GM12878 (cell line): Measurements from ENCODE around the gene PRKCB. TPM values are rescaled to one million over a fixed set of nuclear protein-coding genes. Genes with fewer than 3 reads are reported as not detected.
A peak's percentile ranks its signal among the peaks of the same experiment; 100 is the strongest.

Source experiments
- ATAC-seq: fragments of 200-7000 bp; cut with Tn5 transposase; 3 replicates; pipeline ENCODE4 v1.9.1; 2020; ENCODE audit warnings: mild to moderate bottlenecking, moderate library complexity
- BruUV-seq: library from RNA; stranded (reverse); fragments of 400-500 nt; replicated peaks from 2 replicates; lab custom pipeline; 2021; lab: Mats Ljungman, UMichigan
- CTCF ChIA-PET: fragments of 300-600 bp; sonication (Branson Sonifier 250); formaldehyde crosslinking; extraction: SDS; loops from one replicate; lab custom pipeline; 2021; ENCODE audit warnings: inconsistent platforms; lab: Yijun Ruan, JAX
- POLR2A ChIA-PET: fragments of 350-600 bp; formaldehyde crosslinking; extraction: SDS; loops from one replicate; lab custom pipeline; 2021; ENCODE audit warnings: inconsistent platforms; lab: Charles Lee
- RAD21 ChIA-PET: fragments of 300-600 bp; sonication (Branson Sonifier 250); formaldehyde crosslinking; loops from one replicate; lab custom pipeline; 2023; ENCODE audit warnings: antibody characterized with exemption; ENCODE audit not compliant: unreplicated experiment; lab: Charles Lee
- SMC1A ChIA-PET: fragments of 300-600 bp; sonication (Branson Sonifier 250); formaldehyde crosslinking; loops from one replicate; lab custom pipeline; 2023; ENCODE audit not compliant: unreplicated experiment, uncharacterized antibody; lab: Charles Lee
- DNase-seq: peaks from one replicate; pipeline ENCODE4 v3.0.0-alpha.2; 2011; ENCODE audit warnings: low read depth, low spot score
- FAIRE-seq: peaks from 3 replicates; lab custom pipeline; 2011; peaks lifted over from hg19 to GRCh38; lab: Jason Lieb, UNC
- H2AFZ ChIP-seq: 2 replicates; pipeline ENCODE4 v1.6.0; 2011; ENCODE audit warnings: low read depth, low read length, control low read depth; ENCODE audit not compliant: control insufficient read depth
- H3K27ac ChIP-seq: 2 replicates; pipeline ENCODE4 v1.5.1; 2011; ENCODE audit warnings: control low read depth; ENCODE audit not compliant: control insufficient read depth, insufficient read depth
- H3K27me3 ChIP-seq, 2 experiments: replicated peaks in 1 of 2; 2 replicates each; pipeline versions ENCODE4 v1.6.0 to v1.6.1; 2011; ENCODE audit warnings: low read length in 1 of 2; ENCODE audit not compliant: control insufficient read depth in 2 of 2, insufficient read depth in 2 of 2
- H3K36me3 ChIP-seq, 2 experiments: 2 replicates each; pipeline ENCODE4 v1.5.1; 2011; ENCODE audit warnings: low read length in 1 of 2; ENCODE audit not compliant: control insufficient read depth in 2 of 2, insufficient read depth in 2 of 2
- H3K4me1 ChIP-seq: 2 replicates; pipeline ENCODE4 v1.6.1; 2011; ENCODE audit warnings: mild to moderate bottlenecking, low read length, moderate library complexity, mixed read lengths; ENCODE audit not compliant: control insufficient read depth, insufficient read depth
- H3K4me2 ChIP-seq: 2 replicates; pipeline ENCODE4 v1.6.0; 2011; ENCODE audit warnings: control low read depth; ENCODE audit not compliant: control insufficient read depth, insufficient read depth
- H3K4me3 ChIP-seq: fragments of 200-600 bp; sonication (generic); 2 replicates; pipeline ENCODE4 v1.5.1; 2016
- H3K79me2 ChIP-seq: 2 replicates; pipeline ENCODE4 v1.6.0; 2011; ENCODE audit warnings: low read length; ENCODE audit not compliant: control insufficient read depth, insufficient read depth
- H3K9ac ChIP-seq: 2 replicates; pipeline ENCODE4 v1.8.0; 2011; ENCODE audit warnings: low read length, control low read depth, mixed read lengths; ENCODE audit not compliant: control insufficient read depth, insufficient read depth
- H3K9me3 ChIP-seq: replicated peaks from 3 replicates; pipeline ENCODE4 v1.5.1; 2011; ENCODE audit warnings: mild to moderate bottlenecking, low read length; ENCODE audit not compliant: control insufficient read depth, insufficient read depth
- H4K20me1 ChIP-seq: 2 replicates; pipeline ENCODE4 v1.6.0; 2011; ENCODE audit not compliant: control insufficient read depth, insufficient read depth
- CBX5 ChIP-seq: sonication (generic); IDR thresholded peaks from 2 replicates; pipeline ENCODE4 v1.6.1; 2016; ENCODE audit warnings: low read depth, moderate library complexity, mild to moderate bottlenecking, inconsistent platforms
- CEBPB ChIP-seq, 2 experiments: fragments of 150-350 bp in 1 of 2; IDR thresholded peaks; 2 replicates each; pipeline ENCODE4 v1.6.1; 2012 to 2014; ENCODE audit warnings: low read depth in 2 of 2, low read length in 2 of 2, borderline replicate concordance in 1 of 2, inconsistent platforms in 1 of 2
- ETV6 ChIP-seq, 2 experiments: fragments of 450-650 bp in 1 of 2; IDR thresholded peaks in 1 of 2; conservative IDR thresholded peaks in 1 of 2; 2 replicates each; pipeline ENCODE4 v1.6.1; 2014; ENCODE audit warnings: antibody characterized with exemption in 1 of 2, borderline replicate concordance in 1 of 2, low read depth in 1 of 2, mild to moderate bottlenecking in 1 of 2, moderate library complexity in 1 of 2
- POLR2AphosphoS5 ChIP-seq: IDR thresholded peaks from 2 replicates; pipeline ENCODE4 v1.6.1; 2011; ENCODE audit warnings: mild to moderate bottlenecking, low read length, inconsistent platforms
- RBBP5 ChIP-seq: fragments of 200-600 bp; sonication (generic); conservative IDR thresholded peaks from 2 replicates; pipeline ENCODE4 v1.6.1; 2016
- SMAD1 ChIP-seq: fragments of 450-650 bp; IDR thresholded peaks from 2 replicates; pipeline ENCODE4 v1.6.1; 2018; ENCODE audit warnings: mild to moderate bottlenecking, low read depth; ENCODE audit not compliant: partially characterized antibody
- WGBS: methylation state at CpG from one replicate; pipeline ENCODE4 v1.1.6; 2016; ENCODE audit warnings: low lambda C conversion rate; ENCODE audit not compliant: insufficient replicate concordance, insufficient coverage; ENCODE audit errors: missing lambda C conversion rate; 5-methylcytosine and 5-hydroxymethylcytosine counted together
- in situ Hi-C: fragments of 300-500 bp; cut with MboI; formaldehyde crosslinking; loops from 9 replicates; pipeline ENCODE4 v1.14.3; 2018; ENCODE audit warnings: mixed read lengths
- intact Hi-C: fragments of 100-400 bp; cut with micrococcal nuclease; formaldehyde crosslinking; loops from one replicate; pipeline ENCODE4 v1.14.2; 2022; ENCODE audit not compliant: unreplicated experiment
- polyA plus RNA-seq, 11 experiments: library from polyadenylated mRNA; depleted of rRNA in 4 of 11; unstranded in 6 of 11; stranded (reverse) in 5 of 11; fragments of >200 nt; fragmentation: Nextera tagmentation in 4 of 11; fragmentation: Illumina TruSeq in 1 of 11; extraction: Ambion mirVana in 4 of 11; extraction: Trizol in 1 of 11; gene quantifications; 1 replicate in 1 of 11; 2 replicates in 10 of 11; pipeline versions ENCODE4 v1.2.1 to v1.2.3, GENCODE V29; 2011 to 2016; ENCODE audit warnings: inconsistent platforms in 2 of 11, missing spikeins in 2 of 11, low read depth in 1 of 11
- total RNA-seq, 4 experiments: library from RNA; depleted of rRNA in 3 of 4; stranded (reverse); fragments of >200 nt in 3 of 4; fragmentation: Illumina TruSeq in 1 of 4; extraction: Trizol in 1 of 4; gene quantifications; 2 replicates each; pipeline versions ENCODE4 v1.2.1 to v1.2.3, GENCODE V29; 2013 to 2021

The PRKCB gene
- total and polyA plus RNA-seq, 10 of the 15 experiments (the other 5 are each of a cell fraction or from before 2014, with no cell fraction given) = 21.4 to 158 (median 97.3) TPM

GRCh38 chr16:23866621-23867020 lies 30.8 kb downstream of the PRKCB start:
- H3K9ac ChIP-seq = no peak overlapping the region
- intact Hi-C loops = no loop called here
- RAD21 ChIA-PET = no interaction called here
- TSS peak; percentile 10 for BruUV-seq
- TF ChIP-seq ETV6 (conservative IDR thresholded peaks at IDR 0.05 in 1 of 2, IDR thresholded peaks at IDR 0.05 in 1 of 2; ENCODE audit: borderline replicate concordance in 1 of 2, low read depth in 1 of 2) (peak in 1 of 2 experiments; percentile 63; a peak in 1 of 4 replicates), CBX5 (no peak)
- H3K9me3 ChIP-seq = no peaks in the 10 kb centered on the region
- peaks cover 53% of the 10 kb centered on the region for H3K4me1 ChIP-seq
- WGBS = 92% methylated on average over 4 of the region's 4 CpGs
- POLR2A ChIA-PET = interaction anchor here (1.0 to 6.7 kb wide), 2 partner anchors 11 to 13 kb away, joined by 3 to 46 read pairs; no protein-coding TSS in a partner anchor
- no peak overlapping the region for H3K4me2 ChIP-seq
- H3K27ac ChIP-seq = no peak overlapping the region
- DNase-seq (no peak), FAIRE-seq (no peak), ATAC-seq (no peak)
- SMC1A ChIA-PET = interaction anchor here (23.3 to 27.0 kb wide), 2 partner anchors 17 to 24 kb away, joined by 466 to 468 read pairs; no protein-coding TSS in a partner anchor
- in situ Hi-C loops = loop anchor here (25.0 kb wide), 1 partner anchor 1171 kb away; no protein-coding TSS in a partner anchor
- no peaks in the 10 kb centered on the region for H4K20me1 ChIP-seq
- CTCF ChIA-PET = interaction anchor here (1.1 to 11.5 kb wide), 5 partner anchors 11 to 143 kb away, joined by 3 to 134 read pairs (median 4); no protein-coding TSS in a partner anchor
- peaks cover 8 to 17% of the 10 kb centered on the region in 2 experiments for H3K36me3 ChIP-seq
- H3K27me3 ChIP-seq = no peaks in the 10 kb centered on the region
- no peak overlapping the region for H2AFZ ChIP-seq
- H3K4me3 ChIP-seq = no peak overlapping the region
- peaks cover 80% of the 10 kb centered on the region for H3K79me2 ChIP-seq

GRCh38 chr16:23867566-23867965 lies 31.8 kb downstream of the PRKCB start:
- Histone ChIP-seq H3K27me3 (no peaks in the 10 kb centered on the region), H3K79me2 (peaks cover 80% of the 10 kb centered on the region), H4K20me1 (no peaks in the 10 kb centered on the region), H3K4me3 (no peak overlapping the region), H3K9me3 (no peaks in the 10 kb centered on the region), H3K4me2 (no peak overlapping the region), H3K36me3 (peaks cover 10 to 19% of the 10 kb centered on the region in 2 experiments), H3K27ac (no peak overlapping the region), H3K4me1 (peaks cover 44% of the 10 kb centered on the region), H2AFZ (no peak overlapping the region), H3K9ac (no peak overlapping the region)
- DNase-seq (no peak), FAIRE-seq (no peak), ATAC-seq (no peak)
- BruUV-seq = no TSS peak
- SMC1A ChIA-PET = interaction anchor here (23.3 to 27.0 kb wide), 2 partner anchors 16 to 25 kb away, joined by 466 to 468 read pairs; no protein-coding TSS in a partner anchor
- in situ Hi-C loops (loop anchor here (25.0 kb wide), 1 partner anchor 1170 kb away; no protein-coding TSS in a partner anchor), intact Hi-C loops (no loop called here)
- CTCF ChIA-PET = interaction anchor here (0.6 to 3.1 kb wide), 3 partner anchors 10 to 385 kb away, joined by 3 to 11 read pairs (median 3); no protein-coding TSS in a partner anchor
- POLR2A ChIA-PET = interaction anchor here (1.0 kb wide), 1 partner anchor 10 kb away, joined by 3 read pairs; no protein-coding TSS in a partner anchor
- no peak for TF ChIP-seq SMAD1
- TF ChIP-seq POLR2AphosphoS5 = no peak
- TF ChIP-seq ETV6 (conservative IDR thresholded peaks at IDR 0.05 in 1 of 2, IDR thresholded peaks at IDR 0.05 in 1 of 2; ENCODE audit: borderline replicate concordance in 1 of 2, low read depth in 1 of 2) = no peak
- no peak for TF ChIP-seq CBX5
- no peak for TF ChIP-seq CEBPB (IDR thresholded peaks at IDR 0.05; ENCODE audit: borderline replicate concordance in 1 of 2, low read depth in 2 of 2, low read length in 2 of 2)
- no peak for TF ChIP-seq RBBP5
- WGBS = 98% methylated on average over 2 of the region's 2 CpGs
- RAD21 ChIA-PET = no interaction called here
